ENCODE data around the gene MTRF1L.

DNA sequence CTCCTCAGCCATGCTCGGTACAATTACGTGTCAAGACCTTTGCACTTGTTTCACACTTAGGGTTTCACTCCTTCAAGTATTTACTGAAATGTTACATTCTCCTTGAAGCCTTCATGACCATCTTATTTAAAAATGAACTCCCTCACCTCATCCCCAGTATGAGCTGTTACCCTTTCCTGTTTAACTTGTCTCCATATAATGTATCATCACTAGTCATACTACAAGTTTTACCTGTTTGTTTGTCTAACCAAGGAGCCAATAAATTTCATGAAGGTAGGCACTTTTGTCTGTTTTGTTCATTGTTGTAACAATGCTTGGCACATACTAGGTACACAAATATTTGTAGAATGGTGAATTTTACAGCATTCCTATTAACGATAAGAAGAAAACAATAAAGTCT lies 46.1 kb upstream of the MTRF1L start:
- TF ChIP-seq, protein P1, sequence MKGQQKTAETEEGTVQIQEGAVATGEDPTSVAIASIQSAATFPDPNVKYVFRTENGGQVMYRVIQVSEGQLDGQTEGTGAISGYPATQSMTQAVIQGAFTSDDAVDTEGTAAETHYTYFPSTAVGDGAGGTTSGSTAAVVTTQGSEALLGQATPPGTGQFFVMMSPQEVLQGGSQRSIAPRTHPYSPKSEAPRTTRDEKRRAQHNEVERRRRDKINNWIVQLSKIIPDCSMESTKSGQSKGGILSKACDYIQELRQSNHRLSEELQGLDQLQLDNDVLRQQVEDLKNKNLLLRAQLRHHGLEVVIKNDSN (IDR thresholded peaks at IDR 0.05) = no peak
- TF ChIP-seq, protein P2, sequence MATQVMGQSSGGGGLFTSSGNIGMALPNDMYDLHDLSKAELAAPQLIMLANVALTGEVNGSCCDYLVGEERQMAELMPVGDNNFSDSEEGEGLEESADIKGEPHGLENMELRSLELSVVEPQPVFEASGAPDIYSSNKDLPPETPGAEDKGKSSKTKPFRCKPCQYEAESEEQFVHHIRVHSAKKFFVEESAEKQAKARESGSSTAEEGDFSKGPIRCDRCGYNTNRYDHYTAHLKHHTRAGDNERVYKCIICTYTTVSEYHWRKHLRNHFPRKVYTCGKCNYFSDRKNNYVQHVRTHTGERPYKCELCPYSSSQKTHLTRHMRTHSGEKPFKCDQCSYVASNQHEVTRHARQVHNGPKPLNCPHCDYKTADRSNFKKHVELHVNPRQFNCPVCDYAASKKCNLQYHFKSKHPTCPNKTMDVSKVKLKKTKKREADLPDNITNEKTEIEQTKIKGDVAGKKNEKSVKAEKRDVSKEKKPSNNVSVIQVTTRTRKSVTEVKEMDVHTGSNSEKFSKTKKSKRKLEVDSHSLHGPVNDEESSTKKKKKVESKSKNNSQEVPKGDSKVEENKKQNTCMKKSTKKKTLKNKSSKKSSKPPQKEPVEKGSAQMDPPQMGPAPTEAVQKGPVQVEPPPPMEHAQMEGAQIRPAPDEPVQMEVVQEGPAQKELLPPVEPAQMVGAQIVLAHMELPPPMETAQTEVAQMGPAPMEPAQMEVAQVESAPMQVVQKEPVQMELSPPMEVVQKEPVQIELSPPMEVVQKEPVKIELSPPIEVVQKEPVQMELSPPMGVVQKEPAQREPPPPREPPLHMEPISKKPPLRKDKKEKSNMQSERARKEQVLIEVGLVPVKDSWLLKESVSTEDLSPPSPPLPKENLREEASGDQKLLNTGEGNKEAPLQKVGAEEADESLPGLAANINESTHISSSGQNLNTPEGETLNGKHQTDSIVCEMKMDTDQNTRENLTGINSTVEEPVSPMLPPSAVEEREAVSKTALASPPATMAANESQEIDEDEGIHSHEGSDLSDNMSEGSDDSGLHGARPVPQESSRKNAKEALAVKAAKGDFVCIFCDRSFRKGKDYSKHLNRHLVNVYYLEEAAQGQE (IDR thresholded peaks at IDR 0.05; ENCODE audit: low read depth) = no peak

Data from Ishikawa (cell line).